Measurements from ENCODE around the gene NSRP1.

DNA sequence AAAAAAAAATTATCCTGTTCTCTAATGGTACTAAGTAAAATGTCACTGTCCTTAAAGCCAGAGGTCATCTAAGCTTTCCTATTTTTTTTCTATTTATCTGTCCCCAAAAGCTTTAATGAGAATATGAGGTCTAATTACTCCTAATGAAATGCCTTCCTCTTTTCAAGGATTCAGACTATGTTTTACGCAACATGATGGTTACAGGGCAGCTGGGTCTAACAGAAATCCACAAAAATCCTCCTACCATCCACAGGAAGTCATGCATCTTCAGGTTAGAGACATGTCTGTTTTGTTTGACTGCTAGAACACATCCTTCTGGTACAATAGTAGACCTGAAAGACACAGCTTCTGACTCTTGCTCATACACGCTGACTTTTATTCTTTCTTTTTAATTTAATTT lies 29.7 kb upstream of the NSRP1 start:
- TF ChIP-seq, protein P1, sequence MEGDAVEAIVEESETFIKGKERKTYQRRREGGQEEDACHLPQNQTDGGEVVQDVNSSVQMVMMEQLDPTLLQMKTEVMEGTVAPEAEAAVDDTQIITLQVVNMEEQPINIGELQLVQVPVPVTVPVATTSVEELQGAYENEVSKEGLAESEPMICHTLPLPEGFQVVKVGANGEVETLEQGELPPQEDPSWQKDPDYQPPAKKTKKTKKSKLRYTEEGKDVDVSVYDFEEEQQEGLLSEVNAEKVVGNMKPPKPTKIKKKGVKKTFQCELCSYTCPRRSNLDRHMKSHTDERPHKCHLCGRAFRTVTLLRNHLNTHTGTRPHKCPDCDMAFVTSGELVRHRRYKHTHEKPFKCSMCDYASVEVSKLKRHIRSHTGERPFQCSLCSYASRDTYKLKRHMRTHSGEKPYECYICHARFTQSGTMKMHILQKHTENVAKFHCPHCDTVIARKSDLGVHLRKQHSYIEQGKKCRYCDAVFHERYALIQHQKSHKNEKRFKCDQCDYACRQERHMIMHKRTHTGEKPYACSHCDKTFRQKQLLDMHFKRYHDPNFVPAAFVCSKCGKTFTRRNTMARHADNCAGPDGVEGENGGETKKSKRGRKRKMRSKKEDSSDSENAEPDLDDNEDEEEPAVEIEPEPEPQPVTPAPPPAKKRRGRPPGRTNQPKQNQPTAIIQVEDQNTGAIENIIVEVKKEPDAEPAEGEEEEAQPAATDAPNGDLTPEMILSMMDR (IDR thresholded peaks at IDR 0.05) = no peak
- no peak for TF ChIP-seq ZFX (IDR thresholded peaks at IDR 0.05; ENCODE audit: borderline replicate concordance)

Measured in 22Rv1 (cell line).